ENCODE data around the gene PPP1R17. TPM values are rescaled to one million over a fixed set of nuclear protein-coding genes. Genes with fewer than 3 reads are reported as not detected.

Gene PPP1R17
- total RNA-seq, 1 donor from 2014 or later, result 3.9 TPM

GRCh38 chr7:31695859-31696614 is 9.0 kb downstream of the PPP1R17 start:
- Mint-ChIP-seq H3K9me3 (no peaks in the 10 kb centered on the region), H3K27ac (no peak overlapping the region)

GRCh38 chr7:31699050-31699449 is 12.0 kb downstream of the PPP1R17 start:
- H3K4me3 Mint-ChIP-seq, result no peak overlapping the region
- H3K27me3 Mint-ChIP-seq, result peaks cover 25% of the 10 kb centered on the region
- no peak for TF ChIP-seq CTCF (conservative IDR thresholded peaks at IDR 0.05)
- no peak for DNase-seq (ENCODE audit: extremely low spot score, unreplicated experiment)
- H3K9me3 Mint-ChIP-seq, result no peaks in the 10 kb centered on the region
- H3K36me3 Mint-ChIP-seq, result no peaks in the 10 kb centered on the region
- H3K4me1 Mint-ChIP-seq (ENCODE audit: unreplicated experiment), result no peaks in the 10 kb centered on the region
- H3K27ac Mint-ChIP-seq, result no peak overlapping the region

More at GRCh38 chr7:31695859-31696614, 9.0 kb downstream of the PPP1R17 start:
- peaks cover 27% of the 10 kb centered on the region for H3K27me3 Mint-ChIP-seq
- TF ChIP-seq CTCF (conservative IDR thresholded peaks at IDR 0.05), result no peak
- no peak for DNase-seq (ENCODE audit: extremely low spot score, unreplicated experiment)
- H3K36me3 Mint-ChIP-seq, result no peaks in the 10 kb centered on the region
- no peaks in the 10 kb centered on the region for H3K4me1 Mint-ChIP-seq (ENCODE audit: unreplicated experiment)
- H3K4me3 Mint-ChIP-seq, result no peak overlapping the region

- H3K4me1 Mint-ChIP-seq (ENCODE audit: unreplicated experiment), result no peaks in the 10 kb centered on the region
- no peak overlapping the region for H3K4me3 Mint-ChIP-seq
- TF ChIP-seq CTCF (conservative IDR thresholded peaks at IDR 0.05), result no peak
- H3K36me3 Mint-ChIP-seq, result no peaks in the 10 kb centered on the region
- H3K27me3 Mint-ChIP-seq, result peaks cover 27% of the 10 kb centered on the region
- DNase-seq (ENCODE audit: extremely low spot score, unreplicated experiment), result no peak
- no peaks in the 10 kb centered on the region for H3K9me3 Mint-ChIP-seq
- H3K27ac Mint-ChIP-seq, result no peak overlapping the region
Measured at GRCh38 chr7:31702354-31702753, 15.3 kb downstream of the PPP1R17 start.

- Mint-ChIP-seq H3K36me3 (no peaks in the 10 kb centered on the region), H3K4me1 (ENCODE audit: unreplicated experiment) (no peaks in the 10 kb centered on the region), H3K27me3 (peaks cover 22% of the 10 kb centered on the region), H3K9me3 (no peaks in the 10 kb centered on the region), H3K27ac (no peak overlapping the region), H3K4me3 (no peak overlapping the region)
- DNase-seq (ENCODE audit: extremely low spot score, unreplicated experiment), result no peak
- TF ChIP-seq CTCF (conservative IDR thresholded peaks at IDR 0.05), result no peak
Measured at GRCh38 chr7:31705377-31705776, 18.4 kb downstream of the PPP1R17 start.

GRCh38 chr7:31707089-31707488 is 20.1 kb downstream of the PPP1R17 start:
- DNase-seq (ENCODE audit: extremely low spot score, unreplicated experiment), result no peak
- Mint-ChIP-seq H3K27me3 (peaks cover 28% of the 10 kb centered on the region), H3K36me3 (no peaks in the 10 kb centered on the region), H3K4me1 (ENCODE audit: unreplicated experiment) (no peaks in the 10 kb centered on the region), H3K4me3 (no peak overlapping the region), H3K27ac (no peak overlapping the region), H3K9me3 (no peaks in the 10 kb centered on the region)
- TF ChIP-seq CTCF (conservative IDR thresholded peaks at IDR 0.05), result no peak
